WERI-Rb-1 (cell line): ENCODE measurements around the gene ACVR1C.

Experiments
- DNase-seq: peaks from one replicate; pipeline ENCODE4 v3.0.0-alpha.2; 2020
- H3K27ac ChIP-seq: fragments of 250-450 bp; sonication (Bioruptor Pico); 2 replicates; pipeline ENCODE4 v1.5.1; 2020; ENCODE audit warnings: mild to moderate bottlenecking, moderate library complexity
- H3K27me3 ChIP-seq: fragments of 250-450 bp; sonication (Bioruptor Pico); 2 replicates; pipeline ENCODE4 v1.5.1; 2021; ENCODE audit warnings: mild to moderate bottlenecking, low read depth, moderate library complexity; ENCODE audit not compliant: insufficient read depth, severe bottlenecking
- H3K36me3 ChIP-seq: fragments of 250-450 bp; sonication (Bioruptor Pico); 2 replicates; pipeline ENCODE4 v1.5.1; 2020; ENCODE audit warnings: mild to moderate bottlenecking, moderate library complexity
- H3K4me3 ChIP-seq: 2 replicates; pipeline ENCODE4 v1.5.1; 2011; ENCODE audit warnings: low read depth, mild to moderate bottlenecking, control low read depth, low read length
- H3K9me3 ChIP-seq: fragments of 250-450 bp; sonication (Bioruptor Pico); 2 replicates; pipeline ENCODE4 v1.5.1; 2021; ENCODE audit warnings: mild to moderate bottlenecking, moderate library complexity; ENCODE audit not compliant: severe bottlenecking
- TF ChIP-seq, protein P1 (sequence below): IDR thresholded peaks from 2 replicates; pipeline ENCODE4 v1.5.1; 2011; ENCODE audit warnings: low read depth, mild to moderate bottlenecking, control low read depth, inconsistent platforms, low read length

Gene ACVR1C

DNA sequence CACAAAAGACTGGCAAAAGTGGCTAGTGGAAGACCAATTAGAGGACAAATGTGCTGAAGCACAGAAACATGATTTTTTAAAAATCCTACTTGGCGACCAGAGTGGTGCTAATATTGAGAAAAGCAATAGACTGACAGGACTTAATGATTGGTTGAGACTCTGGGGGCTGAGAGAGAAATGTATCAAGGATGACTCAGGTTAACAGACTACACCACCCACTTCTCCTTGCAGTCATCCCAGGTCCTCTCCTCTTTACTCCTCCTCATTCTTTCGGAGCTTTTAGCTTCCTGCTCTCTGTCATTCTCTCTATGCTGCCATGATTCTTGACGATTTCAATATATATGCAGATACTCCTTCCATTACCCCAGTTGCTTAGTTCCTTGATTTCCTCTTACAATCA, 130.2 kb downstream of the ACVR1C start:
- TF ChIP-seq, protein P1, sequence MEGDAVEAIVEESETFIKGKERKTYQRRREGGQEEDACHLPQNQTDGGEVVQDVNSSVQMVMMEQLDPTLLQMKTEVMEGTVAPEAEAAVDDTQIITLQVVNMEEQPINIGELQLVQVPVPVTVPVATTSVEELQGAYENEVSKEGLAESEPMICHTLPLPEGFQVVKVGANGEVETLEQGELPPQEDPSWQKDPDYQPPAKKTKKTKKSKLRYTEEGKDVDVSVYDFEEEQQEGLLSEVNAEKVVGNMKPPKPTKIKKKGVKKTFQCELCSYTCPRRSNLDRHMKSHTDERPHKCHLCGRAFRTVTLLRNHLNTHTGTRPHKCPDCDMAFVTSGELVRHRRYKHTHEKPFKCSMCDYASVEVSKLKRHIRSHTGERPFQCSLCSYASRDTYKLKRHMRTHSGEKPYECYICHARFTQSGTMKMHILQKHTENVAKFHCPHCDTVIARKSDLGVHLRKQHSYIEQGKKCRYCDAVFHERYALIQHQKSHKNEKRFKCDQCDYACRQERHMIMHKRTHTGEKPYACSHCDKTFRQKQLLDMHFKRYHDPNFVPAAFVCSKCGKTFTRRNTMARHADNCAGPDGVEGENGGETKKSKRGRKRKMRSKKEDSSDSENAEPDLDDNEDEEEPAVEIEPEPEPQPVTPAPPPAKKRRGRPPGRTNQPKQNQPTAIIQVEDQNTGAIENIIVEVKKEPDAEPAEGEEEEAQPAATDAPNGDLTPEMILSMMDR, result no peak

GRCh38 chr2:157497638-157498314, 130.9 kb downstream of the ACVR1C start:
- Histone ChIP-seq H3K4me3 (no peak overlapping the region), H3K27ac (no peak overlapping the region), H3K27me3 (no peaks in the 10 kb centered on the region), H3K9me3 (no peaks in the 10 kb centered on the region), H3K36me3 (no peaks in the 10 kb centered on the region)
- peak; percentile 10 for DNase-seq
- TF ChIP-seq, protein P1, result peak; percentile 67

More for the DNA sequence above, 130.2 kb downstream of the ACVR1C start:
- H3K36me3 ChIP-seq, result no peaks in the 10 kb centered on the region
- no peak for DNase-seq
- no peaks in the 10 kb centered on the region for H3K9me3 ChIP-seq
- H3K27ac ChIP-seq, result no peak overlapping the region
- no peaks in the 10 kb centered on the region for H3K27me3 ChIP-seq
- no peak overlapping the region for H3K4me3 ChIP-seq

GRCh38 chr2:157492189-157492773, 136.4 kb downstream of the ACVR1C start:
- Histone ChIP-seq H3K27ac (no peak overlapping the region), H3K4me3 (no peak overlapping the region), H3K27me3 (no peaks in the 10 kb centered on the region), H3K9me3 (no peaks in the 10 kb centered on the region), H3K36me3 (no peaks in the 10 kb centered on the region)
- peak; percentile 68 for DNase-seq
- TF ChIP-seq, protein P1, result peak; percentile 76

GRCh38 chr2:157489983-157490382, 138.7 kb downstream of the ACVR1C start:
- Histone ChIP-seq H3K36me3 (no peaks in the 10 kb centered on the region), H3K27me3 (no peaks in the 10 kb centered on the region), H3K9me3 (no peaks in the 10 kb centered on the region), H3K4me3 (no peak overlapping the region), H3K27ac (no peak overlapping the region)
- TF ChIP-seq, protein P1, result no peak
- DNase-seq, result no peak

DNA sequence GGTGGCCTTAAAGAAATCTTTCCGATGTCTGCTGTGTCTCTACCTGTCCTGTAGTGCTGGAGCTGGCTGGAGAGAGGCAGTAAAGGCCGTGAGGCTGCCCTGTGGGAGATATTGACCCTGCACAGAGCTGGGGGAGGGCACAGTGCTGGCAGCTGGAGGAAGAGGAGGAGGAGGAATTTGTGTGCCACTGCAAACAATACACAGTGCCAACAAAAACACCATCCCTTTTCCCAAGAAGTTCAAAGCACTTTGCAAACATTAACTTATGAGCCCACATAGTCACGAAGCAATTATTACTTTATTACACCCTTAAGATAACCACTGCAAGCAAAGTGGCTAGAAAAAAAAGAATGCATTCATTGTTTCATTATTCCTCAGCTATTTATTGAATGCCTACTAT, 139.8 kb downstream of the ACVR1C start:
- H3K27me3 ChIP-seq, result no peaks in the 10 kb centered on the region
- no peak for DNase-seq
- no peaks in the 10 kb centered on the region for H3K36me3 ChIP-seq
- TF ChIP-seq, protein P1, result no peak
- H3K9me3 ChIP-seq, result no peaks in the 10 kb centered on the region
- no peak overlapping the region for H3K27ac ChIP-seq
- H3K4me3 ChIP-seq, result no peak overlapping the region
